ENCODE results near the gene MMP24. TPM values are rescaled to one million over a fixed set of nuclear protein-coding genes. Genes with fewer than 3 reads are reported as not detected.
A peak's percentile ranks its signal among the peaks of the same experiment; 100 is the strongest.
"Not testable (repeated sequence)": the region's sequence is repeated elsewhere in the genome, so short reads cannot be mapped to it uniquely, and the experiment has no call there.

Gene MMP24
- 1 to 10 TPM in 2 of 6 experiments, under 1 TPM in 4; 0.27 to 1.5 (median 0.84) TPM for total RNA-seq
- long read RNA-seq, partial matches to known transcripts: 0 of 3 reads
- long read RNA-seq, other reads (novel, unspliced or antisense): 3 of 3 reads

- Histone ChIP-seq H3K4me1 (no peaks in the 10 kb centered on the region), H3K27ac (no peak within 1 kb of the TSS), H3K4me3 (peak within 1 kb of the TSS in 1 of 3 donors; percentile 27), H3K36me3 (no peaks in the 10 kb centered on the region), H3K27me3 (no peaks in the 10 kb centered on the region), H3K9me3 (no peaks in the 10 kb centered on the region)
- no peak for TF ChIP-seq CTCF (IDR thresholded peaks at IDR 0.05)
- ATAC-seq (no peak), DNase-seq (no peak)
- intact Hi-C loops (cut with DNase I): no loop called here
- WGBS (ENCODE audit: insufficient coverage, low coverage, low lambda C conversion rate, missing lambda C conversion rate): 13% methylated on average over 18 of the region's 70 CpGs
Observed at GRCh38 chr20:35226126-35226883, at the start of gene MMP24. TSS of gene MMP24 (plus strand) at chr20:35226690. CDS start at chr20:35226739, 49 bp downstream.

- DNase-seq: peak; percentile 27 to 62 (median 57)
- no peaks in the 10 kb centered on the region for H3K27me3 ChIP-seq
- WGBS (ENCODE audit: insufficient coverage, low coverage, low lambda C conversion rate, missing lambda C conversion rate): 29% methylated on average over 11 of the region's 11 CpGs
- TF ChIP-seq POLR2A (IDR thresholded peaks at IDR 0.05) (no peak), CTCF (IDR thresholded peaks at IDR 0.05) (no peak)
- H3K9me3 ChIP-seq: no peaks in the 10 kb centered on the region
- H3K27ac ChIP-seq: peak overlapping the region in 2 of 3 donors; percentile 38 to 73
- no peaks in the 10 kb centered on the region for H3K36me3 ChIP-seq
- peaks cover 0 to 18% (median 9%) of the 10 kb centered on the region in 4 donors for H3K4me1 ChIP-seq
- intact Hi-C loops (cut with DNase I): no loop called here
- peak overlapping the region in 1 of 3 donors; percentile 12 for H3K4me3 ChIP-seq
- peak; percentile 69 to 77 (median 76) for ATAC-seq
Observed at GRCh38 chr20:35179292-35180212, 46.9 kb upstream of the MMP24 start.

- ATAC-seq: peak; percentile 22 to 58 (median 39)
- DNase-seq: peak in 1 of 3 donors; percentile 48
- Histone ChIP-seq H3K4me3 (peak overlapping the region in 1 of 3 donors; percentile 12), H3K36me3 (no peaks in the 10 kb centered on the region), H3K27ac (peak overlapping the region in 2 of 3 donors; percentile 38 to 73), H3K27me3 (no peaks in the 10 kb centered on the region), H3K4me1 (peaks cover 0 to 18% (median 9%) of the 10 kb centered on the region in 4 donors), H3K9me3 (no peaks in the 10 kb centered on the region)
- intact Hi-C loops (cut with DNase I): no loop called here
- WGBS (ENCODE audit: insufficient coverage, low coverage, low lambda C conversion rate, missing lambda C conversion rate): 50% methylated on average over 5 of the region's 5 CpGs
- TF ChIP-seq CTCF (IDR thresholded peaks at IDR 0.05): no peak
- TF ChIP-seq POLR2A (IDR thresholded peaks at IDR 0.05): no peak
Observed at GRCh38 chr20:35180266-35180665, 46.2 kb upstream of the MMP24 start.

- intact Hi-C loops (cut with DNase I): no loop called here
- ATAC-seq: no peak
- no peaks in the 10 kb centered on the region for H3K36me3 ChIP-seq
Observed at GRCh38 chr20:35181731-35182130, 44.8 kb upstream of the MMP24 start.

GRCh38 chr20:35186691-35187289 is 39.7 kb upstream of the MMP24 start:
- H3K27ac ChIP-seq; H3K4me3 ChIP-seq; ATAC-seq; DNase-seq; H3K27me3 ChIP-seq; H3K9me3 ChIP-seq; H3K36me3 ChIP-seq; intact Hi-C loops (cut with DNase I): not testable (repeated sequence)
- peaks cover 0 to 23% (median 8%) of the 10 kb centered on the region in 4 donors for H3K4me1 ChIP-seq
- WGBS (ENCODE audit: insufficient coverage, low coverage, low lambda C conversion rate, missing lambda C conversion rate): 75% methylated on average over 9 of the region's 10 CpGs

More at GRCh38 chr20:35181731-35182130, 44.8 kb upstream of the MMP24 start:
- no peak for DNase-seq
- TF ChIP-seq POLR2A (IDR thresholded peaks at IDR 0.05): no peak
- TF ChIP-seq CTCF (IDR thresholded peaks at IDR 0.05): no peak
- H3K4me3 ChIP-seq: no peak overlapping the region
- H3K4me1 ChIP-seq: peaks cover 0 to 18% (median 9%) of the 10 kb centered on the region in 4 donors
- no peaks in the 10 kb centered on the region for H3K9me3 ChIP-seq
- H3K27me3 ChIP-seq: no peaks in the 10 kb centered on the region
- H3K27ac ChIP-seq: no peak overlapping the region

Measured in right lobe of liver (tissue), 6 donors.